Suprapubic skin (tissue), 3 donors: ENCODE data around the gene FBXW10.
"Not testable (repeated sequence)": the region's sequence is repeated elsewhere in the genome, so short reads cannot be mapped to it uniquely, and the experiment has no call there.

Experiments
- CTCF ChIP-seq, 2 donors: fragments of 200-600 bp in 1 of 2; fragments of 450-650 bp in 1 of 2; sonication (generic) in 1 of 2; IDR thresholded peaks; one replicate each; pipeline ENCODE4 v1.5.1; 2016 to 2019; ENCODE audit warnings: antibody characterized with exemption in 2 of 2, mild to moderate bottlenecking in 1 of 2, moderate library complexity in 1 of 2
- POLR2A ChIP-seq, 2 donors: fragments of 450-650 bp; IDR thresholded peaks; one replicate each; pipeline ENCODE4 v1.6.1; 2017; ENCODE audit warnings: antibody characterized with exemption in 2 of 2, mild to moderate bottlenecking in 2 of 2, moderate library complexity in 2 of 2

- not testable (repeated sequence) for TF ChIP-seq POLR2A, CTCF (IDR thresholded peaks at IDR 0.05)
These were observed 26.7 kb downstream of the FBXW10 start for GRCh38 chr17:18770572-18770971.
